NOMO-1 treated with dmso at 0.1 percent for 144 hours (cell line): Measurements from ENCODE around the gene FREM1.

Experiments
- DNase-seq: peaks from one replicate; lab custom pipeline; 2025; ENCODE audit not compliant: unreplicated experiment; lab: John Stamatoyannopoulos, UW

Gene FREM1

GRCh38 chr9:14768405-14769229 is 141.6 kb downstream of the FREM1 start:
- no peak for DNase-seq

GRCh38 chr9:14766299-14766698 is 143.9 kb downstream of the FREM1 start:
- no peak for DNase-seq

GRCh38 chr9:14761584-14761983 is 148.6 kb downstream of the FREM1 start:
- no peak for DNase-seq

GRCh38 chr9:14760060-14760459 is 150.2 kb downstream of the FREM1 start:
- DNase-seq = no peak

- DNase-seq = no peak
Measured at GRCh38 chr9:14756291-14756690, 153.9 kb downstream of the FREM1 start.

- no peak for DNase-seq
Measured at GRCh38 chr9:14752871-14753270, 157.4 kb downstream of the FREM1 start.

- DNase-seq = no peak
Measured at GRCh38 chr9:14752271-14752670, 158.0 kb downstream of the FREM1 start.

- DNase-seq = no peak
Measured at GRCh38 chr9:14750821-14751220, 159.4 kb downstream of the FREM1 start.

GRCh38 chr9:14749741-14750211 is 160.5 kb downstream of the FREM1 start:
- no peak for DNase-seq

GRCh38 chr9:14748373-14748772 is 161.9 kb downstream of the FREM1 start:
- no peak for DNase-seq

- no peak for DNase-seq
Measured at GRCh38 chr9:14747111-14747510, 163.1 kb downstream of the FREM1 start.

- no peak for DNase-seq
Measured at GRCh38 chr9:14746626-14747025, 163.6 kb downstream of the FREM1 start.

GRCh38 chr9:14744768-14745167 is 165.5 kb downstream of the FREM1 start:
- no peak for DNase-seq

GRCh38 chr9:14741369-14741768 is 168.9 kb downstream of the FREM1 start:
- no peak for DNase-seq

- no peak for DNase-seq
Measured at GRCh38 chr9:14733133-14733532, 177.1 kb downstream of the FREM1 start.

GRCh38 chr9:14731294-14731981 is 178.8 kb downstream of the FREM1 start:
- no peak for DNase-seq

GRCh38 chr9:14730461-14730898 is 179.7 kb downstream of the FREM1 start:
- no peak for DNase-seq

GRCh38 chr9:14723301-14723700 is 186.9 kb downstream of the FREM1 start:
- DNase-seq = no peak

GRCh38 chr9:14722391-14723035 is 187.7 kb downstream of the FREM1 start, which contains the start of gene CER1:
Gene CER1, minus strand, starts transcription at chr9:14722733. Its CDS starts 61 bp downstream, at chr9:14722672.
- no peak for DNase-seq

- DNase-seq = no peak
Measured at GRCh38 chr9:14719231-14719923, 190.9 kb downstream of the FREM1 start.

GRCh38 chr9:14715102-14715501 is 195.1 kb downstream of the FREM1 start:
- DNase-seq = no peak
